ENCODE results near the gene LIMS1.
"Not testable (repeated sequence)": the region's sequence is repeated elsewhere in the genome, so short reads cannot be mapped to it uniquely, and the experiment has no call there.

LIMS1 gene

GRCh38 chr2:108553209-108553919, 19.1 kb downstream of the LIMS1 start:
- no peak for DNase-seq

- no peak for DNase-seq
Measured at GRCh38 chr2:108554528-108554927, 20.3 kb downstream of the LIMS1 start.

- DNase-seq = no peak
Measured at GRCh38 chr2:108555572-108555971, 21.3 kb downstream of the LIMS1 start.

- not testable (repeated sequence) for DNase-seq
Measured at GRCh38 chr2:108556581-108556980, 22.3 kb downstream of the LIMS1 start.

- no peak for DNase-seq
Measured at GRCh38 chr2:108560241-108560811, 26.1 kb downstream of the LIMS1 start.

- DNase-seq = no peak
Measured at GRCh38 chr2:108560895-108561530, 26.7 kb downstream of the LIMS1 start.

GRCh38 chr2:108562274-108562673, 28.0 kb downstream of the LIMS1 start:
- DNase-seq = no peak

- DNase-seq = no peak
Measured at GRCh38 chr2:108564510-108564909, 30.2 kb downstream of the LIMS1 start.

- DNase-seq = no peak
Measured at GRCh38 chr2:108565778-108566375, 31.6 kb downstream of the LIMS1 start.

GRCh38 chr2:108570416-108570815, 36.1 kb downstream of the LIMS1 start:
- no peak for DNase-seq

GRCh38 chr2:108571286-108571685, 37.0 kb downstream of the LIMS1 start:
- DNase-seq = no peak

GRCh38 chr2:108573061-108573460, 38.8 kb downstream of the LIMS1 start:
- DNase-seq = no peak

GRCh38 chr2:108574332-108574731, 40.1 kb downstream of the LIMS1 start:
- no peak for DNase-seq

GRCh38 chr2:108575132-108575966, 41.1 kb downstream of the LIMS1 start:
- DNase-seq = no peak

GRCh38 chr2:108577099-108577498, 42.8 kb downstream of the LIMS1 start:
- no peak for DNase-seq

GRCh38 chr2:108579623-108580022, 45.4 kb downstream of the LIMS1 start:
- no peak for DNase-seq

GRCh38 chr2:108580050-108580449, 45.8 kb downstream of the LIMS1 start:
- DNase-seq = no peak

GRCh38 chr2:108583903-108584520, 49.7 kb downstream of the LIMS1 start:
- DNase-seq = peak; percentile 85

GRCh38 chr2:108585436-108585835, 51.2 kb downstream of the LIMS1 start:
- no peak for DNase-seq

- DNase-seq = no peak
Measured at GRCh38 chr2:108586116-108586515, 51.8 kb downstream of the LIMS1 start.

GRCh38 chr2:108586631-108587030, 52.4 kb downstream of the LIMS1 start:
- no peak for DNase-seq

- peak; percentile 65 for DNase-seq
Measured at GRCh38 chr2:108587621-108588020, 53.4 kb downstream of the LIMS1 start.

Measured in hematopoietic multipotent progenitor cell treated with erythropoietin and hydrocortisone succinate and interleukin-3 and kit ligand, for 8 days (in vitro differentiated cells).